Activated CD8-positive, alpha-beta T cell treated with anti-CD3 and anti-CD28 coated beads for 36 hours (primary cell): ENCODE measurements around the gene PROSER3. TPM values are rescaled to one million over a fixed set of nuclear protein-coding genes. Genes with fewer than 3 reads are reported as not detected.
"Not testable (repeated sequence)": the region's sequence is repeated elsewhere in the genome, so short reads cannot be mapped to it uniquely, and the experiment has no call there.

Experiments
- ATAC-seq: fragments of 200-7000 bp; cut with Tn5 transposase; one replicate; pipeline ENCODE4 v1.10.0; 2021; ENCODE audit warnings: mild to moderate bottlenecking, moderate library complexity
- CTCF ChIA-PET: fragments of 350-600 bp; sonication (Branson Sonifier 250); formaldehyde crosslinking; loops from one replicate; lab custom pipeline; 2021; ENCODE audit warnings: antibody characterized with exemption; lab: Charles Lee
- POLR2A ChIA-PET: fragments of 350-600 bp; sonication (Branson Sonifier 250); formaldehyde crosslinking; loops from one replicate; lab custom pipeline; 2021; ENCODE audit warnings: antibody characterized with exemption; lab: Charles Lee
- DNase-seq: peaks from one replicate; pipeline ENCODE4 v3.0.0-alpha.2; 2020
- H3K27ac Mint-ChIP-seq: one replicate; pipeline ENCODE4 v1.8.0; 2021; ENCODE audit warnings: mild to moderate bottlenecking, mixed read lengths
- H3K27me3 Mint-ChIP-seq: one replicate; pipeline ENCODE4 v1.8.0; 2021; ENCODE audit warnings: mixed read lengths
- H3K36me3 Mint-ChIP-seq: one replicate; pipeline ENCODE4 v1.8.0; 2021; ENCODE audit warnings: low read depth, mixed read lengths
- H3K4me1 Mint-ChIP-seq: one replicate; pipeline ENCODE4 v1.8.0; 2021; ENCODE audit warnings: low read depth, mixed read lengths
- H3K4me3 Mint-ChIP-seq: one replicate; pipeline ENCODE4 v1.8.0; 2021; ENCODE audit warnings: mild to moderate bottlenecking, moderate library complexity, mixed read lengths
- H3K9me3 Mint-ChIP-seq: one replicate; pipeline ENCODE4 v1.8.0; 2021; ENCODE audit warnings: mixed read lengths
- intact Hi-C: fragments of 100-400 bp; cut with micrococcal nuclease; formaldehyde crosslinking; loops from one replicate; pipeline ENCODE4 v1.10.0; 2022
- total RNA-seq, 2 experiments: library from RNA; stranded (reverse); gene quantifications; one replicate each; pipeline ENCODE4 v1.2.3, GENCODE V29; 2021
- TF ChIP-seq, protein P1 (sequence below): fragments of 200-600 bp; IDR thresholded peaks from one replicate; pipeline ENCODE4 v1.8.0; 2022; ENCODE audit warnings: antibody characterized with exemption, mild to moderate bottlenecking

Gene PROSER3
- total RNA-seq, 2 experiments from 2014 or later: 40.7 to 41.1 TPM

DNA sequence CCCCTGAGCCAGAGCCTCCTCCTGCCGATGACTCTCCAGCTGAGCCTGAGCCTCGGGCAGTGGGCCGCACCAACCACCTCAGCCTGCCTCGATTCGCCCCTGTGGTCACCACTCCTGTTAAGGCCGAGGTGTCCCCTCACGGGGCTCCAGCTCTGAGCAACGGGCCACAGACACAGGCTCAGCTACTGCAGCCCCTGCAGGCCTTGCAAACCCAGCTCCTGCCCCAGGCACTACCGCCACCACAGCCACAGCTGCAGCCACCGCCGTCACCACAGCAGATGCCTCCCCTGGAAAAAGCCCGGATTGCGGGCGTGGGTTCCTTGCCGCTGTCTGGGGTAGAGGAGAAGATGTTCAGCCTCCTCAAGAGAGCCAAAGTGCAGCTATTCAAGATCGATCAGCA, 36.6 kb upstream of the PROSER3 start:
- Mint-ChIP-seq H3K36me3 (peaks cover 82% of the 10 kb centered on the region), H3K27ac (peak overlapping the region; percentile 52), H3K4me3 (peak overlapping the region; percentile 29), H3K4me1 (peaks cover 29% of the 10 kb centered on the region), H3K27me3 (no peaks in the 10 kb centered on the region), H3K9me3 (no peaks in the 10 kb centered on the region)
- intact Hi-C loops: no loop called here
- peak; percentile 13 for DNase-seq
- TF ChIP-seq, protein P1, sequence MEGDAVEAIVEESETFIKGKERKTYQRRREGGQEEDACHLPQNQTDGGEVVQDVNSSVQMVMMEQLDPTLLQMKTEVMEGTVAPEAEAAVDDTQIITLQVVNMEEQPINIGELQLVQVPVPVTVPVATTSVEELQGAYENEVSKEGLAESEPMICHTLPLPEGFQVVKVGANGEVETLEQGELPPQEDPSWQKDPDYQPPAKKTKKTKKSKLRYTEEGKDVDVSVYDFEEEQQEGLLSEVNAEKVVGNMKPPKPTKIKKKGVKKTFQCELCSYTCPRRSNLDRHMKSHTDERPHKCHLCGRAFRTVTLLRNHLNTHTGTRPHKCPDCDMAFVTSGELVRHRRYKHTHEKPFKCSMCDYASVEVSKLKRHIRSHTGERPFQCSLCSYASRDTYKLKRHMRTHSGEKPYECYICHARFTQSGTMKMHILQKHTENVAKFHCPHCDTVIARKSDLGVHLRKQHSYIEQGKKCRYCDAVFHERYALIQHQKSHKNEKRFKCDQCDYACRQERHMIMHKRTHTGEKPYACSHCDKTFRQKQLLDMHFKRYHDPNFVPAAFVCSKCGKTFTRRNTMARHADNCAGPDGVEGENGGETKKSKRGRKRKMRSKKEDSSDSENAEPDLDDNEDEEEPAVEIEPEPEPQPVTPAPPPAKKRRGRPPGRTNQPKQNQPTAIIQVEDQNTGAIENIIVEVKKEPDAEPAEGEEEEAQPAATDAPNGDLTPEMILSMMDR: no peak
- POLR2A ChIA-PET: interaction anchor here (1.0 to 9.5 kb wide), 7 partner anchors 7 to 57 kb away, joined by 3 to 105 read pairs (median 11); partner anchors contain the start of genes IGFLR1, PSENEN and U2AF1L4
- CTCF ChIA-PET: interaction anchor here (1.6 kb wide), 1 partner anchor 27 kb away, joined by 6 read pairs; no protein-coding TSS in a partner anchor
- ATAC-seq: no peak

DNA sequence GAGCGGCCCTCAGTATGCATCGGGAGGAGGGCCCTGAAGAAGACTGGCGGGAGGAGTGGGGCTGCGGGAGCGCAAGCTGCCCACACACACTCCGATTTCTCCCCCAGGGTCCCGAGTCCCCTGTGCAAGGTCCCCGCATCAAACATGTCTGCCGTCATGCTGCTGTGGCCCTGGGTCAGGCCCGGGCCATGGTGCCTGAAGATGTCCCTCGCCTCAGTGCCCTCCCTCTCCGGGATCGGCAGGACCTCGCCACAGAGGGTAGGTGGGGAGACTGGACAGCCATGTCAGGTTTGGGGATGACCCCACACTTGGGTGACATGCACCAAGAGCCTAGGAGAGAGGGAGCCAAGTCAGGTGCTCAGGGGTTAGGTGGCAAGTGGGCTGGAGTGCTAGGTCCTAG, 35.5 kb upstream of the PROSER3 start:
- TF ChIP-seq, protein P1: no peak
- ChIA-PET CTCF (interaction anchor here (1.6 kb wide), 1 partner anchor 28 kb away, joined by 6 read pairs; no protein-coding TSS in a partner anchor), POLR2A (interaction anchor here (1.4 to 9.5 kb wide), 4 partner anchors 9 to 30 kb away, joined by 4 to 105 read pairs (median 60); partner anchors contain the start of gene IGFLR1)
- no peak overlapping the region for H3K27ac Mint-ChIP-seq
- peaks cover 29% of the 10 kb centered on the region for H3K4me1 Mint-ChIP-seq
- H3K27me3 Mint-ChIP-seq: no peaks in the 10 kb centered on the region
- intact Hi-C loops: no loop called here
- peaks cover 77% of the 10 kb centered on the region for H3K36me3 Mint-ChIP-seq
- ATAC-seq (no peak), DNase-seq (no peak)
- H3K9me3 Mint-ChIP-seq: no peaks in the 10 kb centered on the region
- no peak overlapping the region for H3K4me3 Mint-ChIP-seq

DNA sequence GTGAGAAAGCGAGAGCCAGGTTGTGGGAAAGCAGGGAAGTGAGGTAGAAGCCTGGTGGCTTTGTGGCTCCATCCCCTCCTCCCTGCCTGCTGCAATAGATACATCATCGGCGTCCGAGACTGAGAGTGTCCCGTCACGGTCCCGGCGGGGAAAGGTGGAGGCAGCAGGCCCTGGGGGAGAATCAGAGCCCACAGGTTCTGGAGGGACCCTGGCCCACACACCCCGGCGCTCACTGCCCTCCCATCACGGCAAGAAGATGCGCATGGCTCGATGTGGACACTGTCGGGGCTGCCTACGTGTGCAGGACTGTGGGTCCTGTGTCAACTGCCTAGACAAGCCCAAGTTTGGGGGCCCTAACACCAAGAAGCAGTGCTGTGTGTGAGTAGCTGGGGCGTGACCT, 35.1 kb upstream of the PROSER3 start:
- POLR2A ChIA-PET: interaction anchor here (0.9 to 9.5 kb wide), 7 partner anchors 9 to 45 kb away, joined by 4 to 105 read pairs (median 6); partner anchors contain the start of genes PSENEN and U2AF1L4
- intact Hi-C loops: no loop called here
- no peak for ATAC-seq
- peaks cover 29% of the 10 kb centered on the region for H3K4me1 Mint-ChIP-seq
- H3K27ac Mint-ChIP-seq: no peak overlapping the region
- DNase-seq: no peak
- CTCF ChIA-PET: no interaction called here
- H3K9me3 Mint-ChIP-seq: no peaks in the 10 kb centered on the region
- no peak overlapping the region for H3K4me3 Mint-ChIP-seq
- peaks cover 78% of the 10 kb centered on the region for H3K36me3 Mint-ChIP-seq
- no peaks in the 10 kb centered on the region for H3K27me3 Mint-ChIP-seq
- TF ChIP-seq, protein P1: no peak

GRCh38 chr19:35723671-35724070, 34.3 kb upstream of the PROSER3 start:
- ChIA-PET CTCF (no interaction called here), POLR2A (interaction anchor here (0.9 to 9.5 kb wide), 8 partner anchors 8 to 44 kb away, joined by 3 to 105 read pairs (median 6); partner anchors contain the start of genes LIN37, PSENEN and U2AF1L4)
- Mint-ChIP-seq H3K4me1 (peaks cover 29% of the 10 kb centered on the region), H3K4me3 (no peak overlapping the region), H3K9me3 (no peaks in the 10 kb centered on the region), H3K27me3 (no peaks in the 10 kb centered on the region), H3K36me3 (peaks cover 82% of the 10 kb centered on the region), H3K27ac (no peak overlapping the region)
- DNase-seq (no peak), ATAC-seq (no peak)
- TF ChIP-seq, protein P1: no peak
- intact Hi-C loops: no loop called here

DNA sequence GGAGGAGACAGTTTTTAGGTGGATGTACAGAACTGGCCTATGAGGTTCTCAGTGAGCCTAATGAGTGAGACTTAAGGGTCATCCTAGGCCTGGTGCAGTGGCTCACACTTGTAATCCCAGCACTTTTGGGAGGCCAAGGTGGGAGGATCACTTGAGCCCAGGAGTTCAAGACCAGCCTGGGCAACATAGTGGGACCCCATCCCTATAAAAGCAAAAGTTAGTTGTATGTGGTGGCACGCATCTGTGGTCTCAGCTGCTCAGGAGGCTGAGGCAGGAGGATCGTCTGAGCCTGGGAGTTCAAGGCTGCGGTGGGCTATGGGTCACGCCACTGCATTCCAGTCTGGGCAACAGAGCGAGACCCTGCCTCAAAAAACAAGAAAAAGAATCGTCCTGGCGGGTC, 33.8 kb upstream of the PROSER3 start:
- intact Hi-C loops, H3K27me3 Mint-ChIP-seq, DNase-seq, CTCF ChIA-PET, H3K4me3 Mint-ChIP-seq, ATAC-seq, H3K9me3 Mint-ChIP-seq, H3K27ac Mint-ChIP-seq: not testable (repeated sequence)
- peaks cover 79% of the 10 kb centered on the region for H3K36me3 Mint-ChIP-seq
- H3K4me1 Mint-ChIP-seq: peaks cover 24% of the 10 kb centered on the region
- POLR2A ChIA-PET: interaction anchor here (1.1 to 9.5 kb wide), 7 partner anchors 7 to 24 kb away, joined by 3 to 105 read pairs (median 6); partner anchors contain the start of genes LIN37, PSENEN and U2AF1L4
